Mesendoderm (in vitro differentiated cells): Measurements from ENCODE around the gene HEBP2.

ENCODE experiments used
- DNase-seq: peaks from one replicate; pipeline ENCODE4 v3.0.0; 2013
- H2AK5ac ChIP-seq: 2 replicates; pipeline ENCODE4 v1.6.1; 2013; ENCODE audit warnings: low read length, inconsistent platforms
- H2BK120ac ChIP-seq: 2 replicates; pipeline ENCODE4 v1.6.1; 2013; ENCODE audit warnings: low read depth, mild to moderate bottlenecking, low read length, moderate library complexity, mixed read lengths
- H2BK15ac ChIP-seq: replicated peaks from 2 replicates; pipeline ENCODE4 v1.6.1; 2013; ENCODE audit warnings: low read depth, mild to moderate bottlenecking, moderate library complexity
- H2BK5ac ChIP-seq: 2 replicates; pipeline ENCODE4 v1.6.1; 2013; ENCODE audit warnings: low read length, inconsistent platforms
- H3K18ac ChIP-seq: 2 replicates; pipeline ENCODE4 v1.6.1; 2013; ENCODE audit warnings: mild to moderate bottlenecking, low read length, mixed read lengths
- H3K23ac ChIP-seq: one replicate; pipeline ENCODE4 v1.6.1; 2013; ENCODE audit warnings: low read length
- H3K27ac ChIP-seq: 2 replicates; pipeline ENCODE4 v1.5.1; 2013; ENCODE audit warnings: low read depth, mild to moderate bottlenecking, inconsistent platforms, low read length, moderate library complexity
- H3K27me3 ChIP-seq: 2 replicates; pipeline ENCODE4 v1.6.1; 2013; ENCODE audit warnings: low read length, control low read depth, mild to moderate bottlenecking, inconsistent platforms; ENCODE audit not compliant: insufficient read depth, poor library complexity
- H3K36me3 ChIP-seq: 2 replicates; pipeline ENCODE4 v1.6.1; 2013; ENCODE audit warnings: low read length, inconsistent platforms; ENCODE audit not compliant: control insufficient read depth, insufficient read depth
- H3K4ac ChIP-seq: one replicate; pipeline ENCODE4 v1.6.1; 2013; ENCODE audit warnings: low read depth, mild to moderate bottlenecking, low read length, moderate library complexity
- H3K4me1 ChIP-seq: 2 replicates; pipeline ENCODE4 v1.6.1; 2013; ENCODE audit warnings: low read depth, low read length, inconsistent platforms; ENCODE audit not compliant: control insufficient read depth
- H3K4me2 ChIP-seq: 2 replicates; pipeline ENCODE4 v1.6.1; 2013; ENCODE audit warnings: low read length
- H3K4me3 ChIP-seq: 2 replicates; pipeline ENCODE4 v1.5.1; 2013; ENCODE audit warnings: mild to moderate bottlenecking, low read length
- H3K56ac ChIP-seq: one replicate; pipeline ENCODE4 v1.6.1; 2013; ENCODE audit warnings: low read length
- H3K79me1 ChIP-seq: 2 replicates; pipeline ENCODE4 v1.6.1; 2013; ENCODE audit warnings: low read length, inconsistent platforms
- H3K79me2 ChIP-seq: 2 replicates; pipeline ENCODE4 v1.6.1; 2013; ENCODE audit warnings: mild to moderate bottlenecking, low read length; ENCODE audit not compliant: control insufficient read depth, insufficient read depth
- H3K9ac ChIP-seq: 2 replicates; pipeline ENCODE4 v1.6.1; 2013; ENCODE audit warnings: low read length, inconsistent platforms
- H4K5ac ChIP-seq: one replicate; pipeline ENCODE4 v1.6.1; 2013; ENCODE audit warnings: low read length
- H4K8ac ChIP-seq: one replicate; pipeline ENCODE4 v1.6.1; 2013; ENCODE audit warnings: low read depth, mild to moderate bottlenecking, control low read depth, low read length, moderate library complexity
- WGBS: extraction: QIAGEN DNeasy Blood & Tissue Kit; methylation state at CpG from one replicate; pipeline ENCODE4 v1.1.7; 2013; ENCODE audit warnings: low lambda C conversion rate, missing lambda C conversion rate; ENCODE audit not compliant: insufficient coverage; ENCODE audit errors: extremely low coverage; 5-methylcytosine and 5-hydroxymethylcytosine counted together

HEBP2 gene

DNA sequence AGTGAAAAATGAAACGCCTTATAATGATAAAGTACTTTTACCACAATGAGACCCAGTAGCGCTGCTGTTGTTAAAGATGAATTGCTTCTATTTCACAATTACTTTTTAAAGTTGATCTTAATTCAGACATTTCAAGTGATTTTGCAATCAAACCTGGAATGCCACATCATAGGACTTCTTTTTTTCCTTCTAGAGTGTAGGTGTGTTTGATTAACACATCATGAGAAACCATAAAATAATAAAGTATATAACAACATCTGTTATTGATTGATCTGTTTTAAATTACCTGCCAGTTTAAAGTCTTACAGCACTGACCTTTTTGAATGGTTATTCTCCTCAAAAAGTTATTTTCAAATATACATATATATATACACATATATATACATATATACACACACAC, 38.6 kb downstream of the HEBP2 start:
- Histone ChIP-seq H4K8ac (no peak overlapping the region), H3K23ac (no peak overlapping the region), H3K56ac (no peak overlapping the region), H3K79me2 (no peaks in the 10 kb centered on the region), H2BK120ac (no peak overlapping the region), H4K5ac (no peak overlapping the region), H3K18ac (no peak overlapping the region), H3K27ac (no peak overlapping the region), H2BK15ac (no peak overlapping the region), H2AK5ac (no peak overlapping the region), H3K36me3 (peaks cover 3% of the 10 kb centered on the region), H3K4me2 (no peak overlapping the region), H3K79me1 (no peaks in the 10 kb centered on the region), H3K27me3 (peaks cover 2% of the 10 kb centered on the region), H3K4ac (no peak overlapping the region), H3K4me3 (no peak overlapping the region), H3K9ac (no peak overlapping the region), H2BK5ac (no peak overlapping the region), H3K4me1 (no peaks in the 10 kb centered on the region)
- WGBS: no CpG with 5 or more reads among the region's 2 CpGs
- no peak for DNase-seq

DNA sequence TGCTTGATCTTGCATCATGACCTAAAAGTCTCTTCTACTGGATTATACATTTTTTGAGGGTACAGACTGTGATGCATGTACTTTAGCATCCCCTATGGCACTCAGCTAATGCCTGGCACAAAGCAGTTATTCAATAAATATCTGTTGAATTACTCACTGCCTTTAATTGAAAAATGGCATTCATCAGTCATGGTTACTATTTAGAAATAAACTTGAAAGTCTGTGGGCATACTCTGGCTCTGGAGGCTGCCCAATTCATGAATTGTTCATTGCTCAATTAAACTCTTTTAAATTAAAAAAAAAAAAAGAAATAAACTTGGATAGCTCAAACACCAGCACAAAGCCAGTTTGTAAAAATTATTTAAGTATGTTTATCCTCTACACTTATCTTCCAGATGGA, 40.0 kb downstream of the HEBP2 start:
- H3K4me1 ChIP-seq: no peaks in the 10 kb centered on the region
- H3K27me3 ChIP-seq: peaks cover 2% of the 10 kb centered on the region
- no peak overlapping the region for H3K18ac ChIP-seq
- H3K9ac ChIP-seq: no peak overlapping the region
- peaks cover 3% of the 10 kb centered on the region for H3K36me3 ChIP-seq
- H3K27ac ChIP-seq: no peak overlapping the region
- H3K79me1 ChIP-seq: no peaks in the 10 kb centered on the region
- no peak overlapping the region for H3K4me2 ChIP-seq
- no peak overlapping the region for H2AK5ac ChIP-seq
- no peak overlapping the region for H4K5ac ChIP-seq
- no peak overlapping the region for H2BK5ac ChIP-seq
- no peak for DNase-seq
- H3K23ac ChIP-seq: no peak overlapping the region
- H3K56ac ChIP-seq: no peak overlapping the region
- no peak overlapping the region for H3K4me3 ChIP-seq
- H4K8ac ChIP-seq: no peak overlapping the region
- no peaks in the 10 kb centered on the region for H3K79me2 ChIP-seq
- no peak overlapping the region for H2BK15ac ChIP-seq
- no peak overlapping the region for H2BK120ac ChIP-seq
- H3K4ac ChIP-seq: no peak overlapping the region

DNA sequence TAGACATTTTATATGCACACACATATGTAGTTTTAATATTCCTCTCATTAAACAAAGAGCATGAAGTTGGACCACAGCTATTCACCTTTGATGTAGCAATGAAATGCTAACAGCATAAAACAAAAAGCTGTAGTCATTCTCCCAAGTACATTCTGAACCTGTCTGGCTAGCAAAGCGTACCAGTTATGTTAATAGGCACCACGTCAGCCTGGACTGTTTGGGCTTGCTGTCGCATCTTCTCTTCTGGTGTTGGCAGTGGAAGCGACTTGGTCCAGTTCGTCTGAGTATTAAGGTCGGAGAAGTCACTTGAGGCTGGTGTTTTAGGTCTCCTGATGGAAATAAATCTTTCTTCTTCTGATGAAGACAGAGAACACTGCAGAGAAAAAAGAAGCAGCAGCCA, 42.8 kb downstream of the HEBP2 start:
- H3K36me3 ChIP-seq: peaks cover 3% of the 10 kb centered on the region
- no peak overlapping the region for H4K5ac ChIP-seq
- H3K4me2 ChIP-seq: no peak overlapping the region
- no peaks in the 10 kb centered on the region for H3K79me2 ChIP-seq
- H3K4me1 ChIP-seq: no peaks in the 10 kb centered on the region
- no peak overlapping the region for H2BK120ac ChIP-seq
- H2BK5ac ChIP-seq: no peak overlapping the region
- H3K9ac ChIP-seq: no peak overlapping the region
- DNase-seq: no peak
- no peak overlapping the region for H3K27ac ChIP-seq
- no peak overlapping the region for H2BK15ac ChIP-seq
- peaks cover 2% of the 10 kb centered on the region for H3K27me3 ChIP-seq
- no peak overlapping the region for H3K4me3 ChIP-seq
- no peak overlapping the region for H2AK5ac ChIP-seq
- H3K18ac ChIP-seq: no peak overlapping the region
- H3K79me1 ChIP-seq: peaks cover 4% of the 10 kb centered on the region
- WGBS: no CpG with 5 or more reads among the region's 6 CpGs
- no peak overlapping the region for H4K8ac ChIP-seq
- no peak overlapping the region for H3K56ac ChIP-seq
- no peak overlapping the region for H3K4ac ChIP-seq
- H3K23ac ChIP-seq: no peak overlapping the region

DNA sequence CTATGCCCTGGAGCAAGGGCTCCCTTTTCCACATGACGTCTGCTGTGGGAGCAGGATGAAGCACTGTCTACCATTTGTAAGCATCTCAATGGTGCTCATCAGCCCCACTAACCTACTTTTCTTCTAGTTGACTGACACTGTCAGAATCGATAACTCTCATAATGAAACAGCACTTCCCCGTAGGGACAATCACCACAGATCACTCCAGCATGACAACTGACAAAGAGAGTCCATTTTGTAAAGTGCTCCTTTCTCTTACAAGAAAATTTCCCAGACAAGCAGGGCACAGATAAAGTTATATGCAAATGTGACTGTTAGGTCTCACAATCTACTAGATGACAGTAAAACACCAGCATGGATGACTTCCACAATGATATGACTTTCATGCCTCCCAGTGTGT, 46.4 kb downstream of the HEBP2 start:
- Histone ChIP-seq H3K27ac (no peak overlapping the region), H3K9ac (no peak overlapping the region), H3K36me3 (peaks cover 3% of the 10 kb centered on the region)

DNA sequence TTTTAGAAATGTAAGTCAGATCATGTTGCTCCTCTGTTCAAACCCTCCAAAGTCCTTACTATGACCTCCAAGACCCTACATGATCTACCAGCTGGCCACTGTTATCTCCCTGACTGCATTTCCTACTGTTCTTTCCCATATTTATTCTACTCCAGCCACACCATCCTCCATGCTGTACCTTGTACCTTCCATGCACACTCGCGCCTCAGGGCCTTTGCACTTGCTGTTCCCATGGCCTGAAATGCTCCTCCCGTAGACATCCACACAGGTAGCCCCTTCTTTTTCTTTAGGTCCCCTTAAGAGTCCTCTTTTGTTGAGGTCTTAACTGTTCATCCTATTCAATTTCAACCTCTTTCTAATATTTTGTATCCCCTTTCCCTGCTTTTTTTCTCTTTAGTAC, 47.0 kb downstream of the HEBP2 start:
- no peak overlapping the region for H3K9ac ChIP-seq
- no peak overlapping the region for H3K23ac ChIP-seq
- no peak overlapping the region for H3K56ac ChIP-seq
- H3K36me3 ChIP-seq: peaks cover 3% of the 10 kb centered on the region
- no peak overlapping the region for H3K18ac ChIP-seq
- H2BK5ac ChIP-seq: no peak overlapping the region
- no peak overlapping the region for H3K4me2 ChIP-seq
- no peak overlapping the region for H3K4me3 ChIP-seq
- peaks cover 2% of the 10 kb centered on the region for H3K27me3 ChIP-seq
- H4K5ac ChIP-seq: no peak overlapping the region
- H4K8ac ChIP-seq: no peak overlapping the region
- H3K79me1 ChIP-seq: peaks cover 4% of the 10 kb centered on the region
- H2BK15ac ChIP-seq: no peak overlapping the region
- H2BK120ac ChIP-seq: no peak overlapping the region
- H3K79me2 ChIP-seq: no peaks in the 10 kb centered on the region
- WGBS: no CpG with 5 or more reads among the region's 3 CpGs
- no peak overlapping the region for H3K4ac ChIP-seq
- no peak overlapping the region for H2AK5ac ChIP-seq
- H3K27ac ChIP-seq: no peak overlapping the region
- H3K4me1 ChIP-seq: no peaks in the 10 kb centered on the region
- no peak for DNase-seq

More for the DNA sequence above, 46.4 kb downstream of the HEBP2 start:
- H3K18ac ChIP-seq: no peak overlapping the region
- no peak for DNase-seq
- H4K5ac ChIP-seq: no peak overlapping the region
- peaks cover 2% of the 10 kb centered on the region for H3K27me3 ChIP-seq
- H2BK120ac ChIP-seq: no peak overlapping the region
- H2BK15ac ChIP-seq: no peak overlapping the region
- no CpG with 5 or more reads among the region's 3 CpGs for WGBS
- no peak overlapping the region for H4K8ac ChIP-seq
- no peaks in the 10 kb centered on the region for H3K4me1 ChIP-seq
- no peak overlapping the region for H3K4ac ChIP-seq
- no peak overlapping the region for H2AK5ac ChIP-seq
- H2BK5ac ChIP-seq: no peak overlapping the region
- H3K4me2 ChIP-seq: no peak overlapping the region
- H3K79me1 ChIP-seq: peaks cover 4% of the 10 kb centered on the region
- H3K4me3 ChIP-seq: no peak overlapping the region
- H3K56ac ChIP-seq: no peak overlapping the region
- H3K23ac ChIP-seq: no peak overlapping the region
- no peaks in the 10 kb centered on the region for H3K79me2 ChIP-seq

- H3K4me2 ChIP-seq: no peak overlapping the region
- H2BK15ac ChIP-seq: no peak overlapping the region
- peaks cover 4% of the 10 kb centered on the region for H3K79me1 ChIP-seq
- no peak overlapping the region for H2BK120ac ChIP-seq
- no peak overlapping the region for H3K23ac ChIP-seq
- H2AK5ac ChIP-seq: no peak overlapping the region
- no peak overlapping the region for H3K4ac ChIP-seq
- H3K4me3 ChIP-seq: no peak overlapping the region
- H4K8ac ChIP-seq: no peak overlapping the region
- H3K79me2 ChIP-seq: no peaks in the 10 kb centered on the region
- no peak overlapping the region for H3K18ac ChIP-seq
- H3K56ac ChIP-seq: no peak overlapping the region
- H3K27ac ChIP-seq: no peak overlapping the region
- H3K9ac ChIP-seq: no peak overlapping the region
- H3K36me3 ChIP-seq: no peaks in the 10 kb centered on the region
- no peak for DNase-seq
- WGBS: no CpG with 5 or more reads among the region's 9 CpGs
- H3K4me1 ChIP-seq: no peaks in the 10 kb centered on the region
- H3K27me3 ChIP-seq: no peaks in the 10 kb centered on the region
- H2BK5ac ChIP-seq: no peak overlapping the region
- no peak overlapping the region for H4K5ac ChIP-seq
Observed at GRCh38 chr6:138454981-138455706, 51.1 kb downstream of the HEBP2 start.
